NAMALWA (cell line): ENCODE results near the gene SUSD4.

Experiments used
- DNase-seq: peaks from one replicate; pipeline ENCODE4 v3.0.0-alpha.2; 2015; ENCODE audit warnings: low spot score

Gene SUSD4

DNA sequence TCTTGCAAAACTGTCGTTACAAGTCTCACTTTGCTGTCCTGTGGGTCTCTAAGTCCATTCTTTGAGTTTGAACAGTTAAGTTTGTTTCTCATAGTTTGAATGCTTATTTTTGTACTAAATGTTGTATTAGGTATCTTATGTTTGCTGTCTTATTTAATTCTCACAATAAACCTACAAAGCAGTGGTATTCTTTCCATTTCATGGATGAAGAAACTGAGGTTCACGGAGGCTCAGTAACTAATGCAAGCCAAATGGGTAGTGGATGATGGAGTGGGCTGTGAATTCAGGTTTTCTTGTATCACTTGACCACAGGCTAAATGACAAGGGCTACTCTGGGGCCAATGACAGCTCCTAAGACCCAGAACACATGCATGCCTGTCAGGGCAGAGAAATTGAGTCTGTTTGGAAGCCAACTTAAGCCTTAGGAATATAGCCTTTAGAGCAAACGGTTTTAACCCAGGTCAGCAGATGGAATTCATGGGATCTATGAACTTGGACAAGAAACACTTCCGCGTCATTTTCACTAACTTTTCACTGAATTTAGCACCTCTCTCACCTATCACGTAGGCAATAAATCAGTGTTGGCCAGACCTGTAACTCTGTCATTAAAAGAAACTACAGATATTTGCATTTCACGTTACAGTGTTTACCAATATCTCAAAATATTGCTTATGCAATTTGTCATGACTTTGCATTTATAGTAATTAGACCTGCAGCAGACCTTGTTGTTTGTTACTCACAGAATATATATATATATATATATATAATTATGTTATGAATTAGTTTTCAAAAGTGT lies 153.8 kb downstream of the SUSD4 start:
- DNase-seq: no peak

GRCh38 chr1:223209293-223209898 lies 154.6 kb downstream of the SUSD4 start:
- no peak for DNase-seq

DNA sequence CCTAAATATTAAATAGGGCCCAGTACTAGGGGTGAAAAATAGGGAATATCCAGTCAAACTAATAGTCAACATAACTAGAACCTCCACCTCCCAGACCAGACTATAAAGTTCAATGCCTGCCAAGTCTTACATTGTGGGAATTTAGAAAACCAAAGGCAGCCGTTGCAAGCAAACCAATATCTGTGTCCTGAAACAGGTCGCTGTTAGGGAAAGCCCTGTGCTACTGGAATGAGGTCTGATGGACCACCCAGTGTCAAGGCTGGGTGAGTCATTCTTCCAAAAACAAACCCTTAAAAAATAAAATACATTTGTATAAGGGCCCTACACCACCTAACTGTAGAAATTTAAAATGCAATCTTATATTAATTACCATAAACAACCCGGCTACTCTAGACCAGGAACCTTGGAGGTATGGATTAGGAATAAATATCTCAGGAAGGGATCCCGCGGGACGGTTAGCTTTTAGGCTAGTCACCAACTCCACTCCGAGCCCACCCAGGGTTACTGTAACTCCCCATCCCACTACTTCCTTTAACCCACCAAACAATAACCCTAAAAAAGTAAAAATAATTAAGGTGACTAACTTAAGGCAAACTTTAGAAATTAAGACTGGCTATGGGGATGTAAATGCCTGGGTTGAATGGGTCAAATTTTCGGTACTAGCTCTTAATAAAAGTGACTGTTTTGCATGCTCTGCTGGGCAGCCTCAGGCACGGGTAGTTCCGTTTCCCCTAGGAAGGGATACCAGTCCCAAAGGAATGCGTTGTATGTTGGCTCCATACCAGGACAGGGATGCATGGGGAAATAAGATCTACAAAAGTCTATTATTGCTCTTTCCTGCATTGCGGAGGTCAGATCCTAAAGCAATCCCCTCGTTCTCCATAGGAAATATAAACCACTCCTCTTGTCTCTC lies 155.6 kb downstream of the SUSD4 start:
- DNase-seq: no peak

GRCh38 chr1:223207293-223208066 lies 156.5 kb downstream of the SUSD4 start:
- no peak for DNase-seq

DNA sequence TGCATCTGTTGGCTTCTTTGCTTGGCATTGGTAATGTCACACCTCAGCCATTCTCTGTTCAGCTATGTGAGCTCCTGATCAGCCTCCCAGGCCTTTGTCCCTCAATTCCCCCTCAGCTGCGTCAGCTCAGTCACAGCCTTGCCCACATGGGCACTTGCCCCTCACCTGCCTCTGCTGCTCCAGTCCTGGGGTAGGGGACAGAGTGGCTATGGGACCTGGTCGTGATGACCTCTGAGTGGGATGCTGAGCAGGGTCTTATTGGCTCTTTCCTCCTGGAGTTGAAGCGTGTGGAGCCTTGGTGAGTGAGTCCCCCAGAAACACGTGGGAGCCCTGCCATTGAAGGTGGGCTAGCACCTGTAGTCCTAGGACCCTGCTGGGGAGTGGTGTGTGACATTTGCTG lies 159.6 kb downstream of the SUSD4 start:
- no peak for DNase-seq

DNA sequence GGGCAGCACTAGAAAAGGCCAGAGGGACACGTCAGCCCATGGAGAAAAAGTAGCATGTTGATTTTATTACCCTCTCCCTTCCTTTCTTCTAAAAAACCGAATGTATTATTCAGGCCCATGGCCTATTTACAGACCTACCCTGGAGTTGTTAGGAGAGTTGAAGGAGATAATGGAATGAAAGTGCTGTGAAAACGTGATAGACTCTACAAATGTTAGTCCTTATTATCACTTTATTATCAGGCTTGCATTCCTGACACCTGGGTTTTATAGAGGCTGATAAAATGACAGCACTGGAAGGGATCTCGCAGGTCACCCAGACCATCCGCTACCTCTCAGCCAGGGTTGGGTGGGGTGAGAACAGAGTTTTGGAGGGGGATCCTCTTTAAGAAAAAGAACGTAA lies 160.3 kb downstream of the SUSD4 start:
- DNase-seq: no peak

- DNase-seq: no peak
Measured at GRCh38 chr1:223203034-223203408, 161.0 kb downstream of the SUSD4 start.

- DNase-seq: no peak
Measured at GRCh38 chr1:223202376-223203033, 161.5 kb downstream of the SUSD4 start.

DNA sequence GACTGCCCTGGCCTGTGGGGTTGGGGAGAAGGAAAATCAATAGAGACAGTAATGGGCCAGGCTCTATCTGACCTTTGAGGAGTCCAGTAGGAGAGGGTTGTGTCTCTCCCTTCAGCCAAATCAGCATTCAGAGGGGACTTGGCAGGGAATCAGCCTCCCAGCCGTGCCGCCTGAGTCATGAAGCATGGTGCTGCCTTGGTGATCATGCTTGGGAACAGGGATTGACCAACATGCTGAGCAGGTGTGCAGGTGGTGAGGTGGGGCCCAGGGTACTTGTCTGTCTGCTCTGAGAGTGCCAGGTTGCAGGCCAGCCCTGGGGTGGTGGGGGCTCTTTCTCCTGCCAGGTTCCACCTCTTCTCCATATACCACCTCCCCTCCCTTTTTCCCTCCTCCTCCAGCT lies 162.0 kb downstream of the SUSD4 start:
- no peak for DNase-seq

DNA sequence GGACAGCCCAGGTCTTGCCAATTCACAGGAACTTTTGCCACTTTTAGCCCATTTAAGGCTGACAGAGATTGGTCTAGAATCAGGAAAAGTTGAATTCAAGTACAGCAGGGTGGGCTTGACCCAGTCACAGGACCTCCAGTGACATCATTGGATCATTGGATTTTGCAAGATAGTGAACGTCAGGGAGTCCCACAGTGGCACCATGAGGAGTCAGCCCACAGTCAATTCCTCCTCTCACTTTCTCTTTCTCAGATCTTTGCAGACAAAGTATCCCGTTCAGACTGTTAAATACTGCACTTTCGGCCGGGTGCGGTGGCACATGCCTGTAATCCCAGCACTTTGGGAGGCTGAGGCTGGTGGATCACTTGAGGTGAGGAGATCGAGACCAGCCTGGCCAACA lies 163.1 kb downstream of the SUSD4 start:
- DNase-seq: no peak

- DNase-seq: no peak
Measured at GRCh38 chr1:223199094-223199647, 164.8 kb downstream of the SUSD4 start.

DNA sequence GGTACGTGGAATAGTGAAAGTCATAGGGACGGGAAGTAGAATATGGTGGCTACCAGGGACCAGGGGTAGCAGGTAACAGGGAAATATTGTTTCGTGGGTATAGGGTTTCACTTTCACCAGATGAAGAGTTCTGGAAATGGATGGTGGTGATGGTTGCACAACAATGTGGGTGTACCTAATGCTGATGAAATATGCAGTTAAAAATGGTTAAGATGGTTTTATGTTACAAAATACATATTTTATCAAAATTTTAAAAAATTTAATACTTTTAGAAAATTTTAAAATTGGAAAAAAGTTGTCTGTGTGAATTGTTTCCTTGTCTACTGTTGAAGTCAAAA lies 165.4 kb downstream of the SUSD4 start:
- no peak for DNase-seq

DNA sequence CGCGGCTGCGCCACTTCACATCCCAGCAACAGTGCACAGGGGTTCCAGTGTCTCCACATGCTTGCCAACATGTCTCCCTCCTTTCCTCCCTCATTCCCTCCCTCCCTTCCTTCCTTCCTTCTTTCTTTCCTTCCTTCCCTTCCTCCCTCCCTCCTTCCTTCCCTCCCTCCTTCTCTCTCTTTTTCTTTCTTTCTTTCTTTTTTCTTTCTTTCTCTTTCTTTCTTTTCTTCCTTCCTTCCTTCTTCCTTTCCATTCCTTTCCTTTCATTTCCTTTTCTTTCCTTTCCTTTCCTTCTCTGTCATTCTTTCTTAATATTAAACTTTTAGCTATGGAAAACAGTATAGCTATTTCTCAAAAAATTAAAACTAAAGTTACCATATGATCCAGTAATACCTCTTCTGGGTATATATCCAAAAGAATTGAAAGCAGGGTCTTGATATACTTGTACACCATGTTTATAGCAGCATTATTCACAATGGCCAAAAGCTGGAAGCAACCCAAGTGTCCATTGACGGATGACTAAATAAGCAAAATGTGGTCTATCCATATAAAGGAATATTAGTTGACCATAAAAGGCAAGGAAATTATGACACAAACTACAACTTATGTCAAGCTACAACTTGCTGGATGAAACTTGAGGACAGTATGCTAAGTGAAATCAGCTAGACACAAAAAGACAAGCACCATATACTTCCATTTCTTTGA lies 165.9 kb downstream of the SUSD4 start:
- no peak for DNase-seq

- no peak for DNase-seq
Measured at GRCh38 chr1:223189903-223190724, 173.9 kb downstream of the SUSD4 start.

- no peak for DNase-seq
Measured at GRCh38 chr1:223189525-223189902, 174.5 kb downstream of the SUSD4 start.

GRCh38 chr1:223188618-223189356 lies 175.2 kb downstream of the SUSD4 start:
- no peak for DNase-seq

DNA sequence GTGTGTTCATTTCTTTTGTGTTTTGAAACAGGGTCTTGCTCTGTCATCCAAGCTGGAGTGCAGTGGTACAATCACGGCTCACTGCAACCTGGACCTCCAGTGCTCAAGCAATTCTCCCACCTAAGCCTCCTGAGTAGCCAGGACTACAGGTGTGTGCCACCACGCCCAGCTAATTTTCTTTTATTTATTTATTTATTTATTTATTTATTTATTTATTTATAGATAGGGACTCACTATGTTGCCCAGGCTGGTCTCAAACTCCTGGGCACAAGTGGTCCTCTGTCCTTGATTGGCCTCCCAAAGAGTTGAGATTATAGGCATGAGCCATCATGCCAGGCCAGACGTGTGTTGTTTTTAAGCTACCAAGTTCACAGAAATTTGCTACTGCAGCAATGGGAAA lies 177.2 kb downstream of the SUSD4 start:
- no peak for DNase-seq

- DNase-seq: no peak
Measured at GRCh38 chr1:223183268-223183862, 180.6 kb downstream of the SUSD4 start.
